DND-41 (cell line): ENCODE results near the gene ZCWPW1.
"Not testable (repeated sequence)": the region's sequence is repeated elsewhere in the genome, so short reads cannot be mapped to it uniquely, and the experiment has no call there.

ENCODE experiments used
- CTCF ChIP-seq: IDR thresholded peaks from 2 replicates; pipeline ENCODE4 v1.5.1; 2012; ENCODE audit warnings: borderline replicate concordance, low read length, moderate library complexity, mild to moderate bottlenecking; ENCODE audit not compliant: poor library complexity, severe bottlenecking; ENCODE audit errors: extremely low read depth
- EZH2 ChIP-seq: IDR thresholded peaks from 3 replicates; pipeline ENCODE4 v1.6.1; 2012; ENCODE audit warnings: borderline replicate concordance, low read depth, mild to moderate bottlenecking, moderate library complexity, low read length, inconsistent platforms; ENCODE audit not compliant: severe bottlenecking

- not testable (repeated sequence) for TF ChIP-seq EZH2, CTCF
These were observed 10.7 kb upstream of the ZCWPW1 start for GRCh38 chr7:100439244-100439643.
